ENCODE measurements around the gene PFKFB3. TPM values are rescaled to one million over a fixed set of nuclear protein-coding genes. Genes with fewer than 3 reads are reported as not detected.

PFKFB3 gene
- total RNA-seq, 1 donor from 2014 or later = 30.8 TPM

Other genes starting within 250 kb of the PFKFB3 start
- gene IL15RA, start 225.4 kb upstream of the PFKFB3 start, total RNA-seq = 7.0 TPM
- 1.5 TPM for gene IL2RA, start 140.6 kb upstream of the PFKFB3 start, total RNA-seq
- 72.1 TPM for gene RBM17, start 113.9 kb upstream of the PFKFB3 start, total RNA-seq

Measured in left ventricle myocardium superior (tissue), 1 donor.